HepG2 (cell line): ENCODE measurements around the gene VPS13D. TPM values are rescaled to one million over a fixed set of nuclear protein-coding genes. Genes with fewer than 3 reads are reported as not detected.

ENCODE experiments used
- HNRNPK ChIP-seq: fragments of 200-400 bp; formaldehyde crosslinking; IDR thresholded peaks from 2 replicates; pipeline ENCODE4 v1.6.1; 2018; ENCODE audit warnings: low read length, low read depth, moderate library complexity, mild to moderate bottlenecking; ENCODE audit not compliant: poor library complexity, severe bottlenecking
- JUN ChIP-seq: sonication (generic); formaldehyde crosslinking; IDR thresholded peaks from 2 replicates; pipeline ENCODE4 v1.4.0; 2020; ENCODE audit warnings: mild to moderate bottlenecking, missing genetic modification reagents
- MAFG ChIP-seq: sonication (generic); formaldehyde crosslinking; IDR thresholded peaks from 2 replicates; pipeline ENCODE4 v1.5.1; 2020; ENCODE audit warnings: mild to moderate bottlenecking, missing genetic modification reagents
- MAZ ChIP-seq, 2 experiments: sonication (generic) in 1 of 2; formaldehyde crosslinking in 1 of 2; IDR thresholded peaks; 2 replicates each; pipeline versions ENCODE4 v1.5.0 to v1.6.1; 2012 to 2020; ENCODE audit warnings: low read depth in 2 of 2, mild to moderate bottlenecking in 2 of 2, borderline replicate concordance in 1 of 2, improper control_type of control experiment in 1 of 2, low read length in 1 of 2, missing genetic modification reagents in 1 of 2, moderate library complexity in 1 of 2
- NFYC ChIP-seq: IDR thresholded peaks from 2 replicates; pipeline ENCODE4 v1.6.1; 2016; ENCODE audit warnings: missing genetic modification reagents, missing compliant biosample characterization
- NR0B2 ChIP-seq: sonication (generic); formaldehyde crosslinking; IDR thresholded peaks from 2 replicates; pipeline ENCODE4 v1.4.0; 2020; ENCODE audit warnings: mild to moderate bottlenecking, missing genetic modification reagents
- NR1H2 ChIP-seq: sonication (generic); formaldehyde crosslinking; IDR thresholded peaks from 2 replicates; pipeline ENCODE4 v1.8.1; 2022; ENCODE audit warnings: low read depth, missing genetic modification reagents, borderline replicate concordance
- PCBP2 ChIP-seq: fragments of 200-400 bp; formaldehyde crosslinking; optimal IDR thresholded peaks from 2 replicates; pipeline ENCODE3; 2018; ENCODE audit warnings: low read length, low read depth; ENCODE audit not compliant: poor library complexity, severe bottlenecking
- SRF ChIP-seq: IDR thresholded peaks from 2 replicates; pipeline ENCODE4 v1.6.1; 2011; ENCODE audit warnings: mild to moderate bottlenecking, low read depth, low read length, moderate library complexity
- STAG1 ChIP-seq: sonication (generic); formaldehyde crosslinking; IDR thresholded peaks from 2 replicates; pipeline ENCODE4 v1.4.0; 2020; ENCODE audit warnings: missing genetic modification reagents
- TSC22D2 ChIP-seq: sonication (generic); formaldehyde crosslinking; IDR thresholded peaks from 2 replicates; pipeline ENCODE4 v1.5.1; 2020; ENCODE audit warnings: missing genetic modification reagents, mild to moderate bottlenecking, borderline replicate concordance
- ZNF282 ChIP-seq: fragments of 450-650 bp; IDR thresholded peaks from 2 replicates; pipeline ENCODE4 v1.6.1; 2018; ENCODE audit not compliant: partially characterized antibody
- ZNF484 ChIP-seq: sonication (generic); formaldehyde crosslinking; IDR thresholded peaks from 2 replicates; pipeline ENCODE4 v1.5.1; 2020; ENCODE audit warnings: mild to moderate bottlenecking, low read depth, missing genetic modification reagents, borderline replicate concordance
- ZNF562 ChIP-seq: sonication (generic); formaldehyde crosslinking; IDR thresholded peaks from 2 replicates; pipeline ENCODE4 v1.8.0; 2022; ENCODE audit warnings: missing genetic modification reagents, borderline replicate concordance
- ZNF652 ChIP-seq: IDR thresholded peaks from 2 replicates; pipeline ENCODE4 v1.6.1; 2016; ENCODE audit warnings: low read depth, borderline replicate concordance
- ZNF710 ChIP-seq: sonication (generic); formaldehyde crosslinking; IDR thresholded peaks from 2 replicates; pipeline ENCODE4 v1.5.0; 2020; ENCODE audit warnings: mild to moderate bottlenecking, missing genetic modification reagents, borderline replicate concordance
- polyA plus RNA-seq, 8 experiments: library from polyadenylated mRNA; depleted of rRNA in 3 of 8; stranded (reverse) in 7 of 8; unstranded in 1 of 8; fragments of >200 nt; fragmentation: Illumina TruSeq in 4 of 8; extraction: Trizol in 4 of 8; gene quantifications; 2 replicates each; pipeline versions ENCODE4 v1.2.1 to v1.2.3, GENCODE V29; 2011 to 2016; ENCODE audit warnings: low read depth in 4 of 8, missing spikeins in 1 of 8, mixed read lengths in 1 of 8; ENCODE audit not compliant: insufficient read depth in 1 of 8
- total RNA-seq, 5 experiments: library from RNA; depleted of rRNA; stranded (reverse); fragments of >200 nt; fragmentation: Illumina TruSeq; extraction: Trizol; gene quantifications; 2 replicates each; pipeline ENCODE4 v1.2.3, GENCODE V29; 2016; ENCODE audit warnings: low read depth in 1 of 5
- TF ChIP-seq, protein P1 (sequence below): sonication (generic); formaldehyde crosslinking; IDR thresholded peaks from 2 replicates; pipeline ENCODE4 v1.4.0; 2020; ENCODE audit warnings: missing genetic modification reagents, borderline replicate concordance
- TF ChIP-seq, protein P2 (sequence below): sonication (generic); formaldehyde crosslinking; IDR thresholded peaks from 2 replicates; pipeline ENCODE4 v1.4.0; 2020; ENCODE audit warnings: missing genetic modification reagents

The VPS13D gene
- total and polyA plus RNA-seq, 2 of the 13 experiments (the other 11 are each of a cell fraction or from before 2014, with no cell fraction given): 8.6 to 13.9 TPM

DNA sequence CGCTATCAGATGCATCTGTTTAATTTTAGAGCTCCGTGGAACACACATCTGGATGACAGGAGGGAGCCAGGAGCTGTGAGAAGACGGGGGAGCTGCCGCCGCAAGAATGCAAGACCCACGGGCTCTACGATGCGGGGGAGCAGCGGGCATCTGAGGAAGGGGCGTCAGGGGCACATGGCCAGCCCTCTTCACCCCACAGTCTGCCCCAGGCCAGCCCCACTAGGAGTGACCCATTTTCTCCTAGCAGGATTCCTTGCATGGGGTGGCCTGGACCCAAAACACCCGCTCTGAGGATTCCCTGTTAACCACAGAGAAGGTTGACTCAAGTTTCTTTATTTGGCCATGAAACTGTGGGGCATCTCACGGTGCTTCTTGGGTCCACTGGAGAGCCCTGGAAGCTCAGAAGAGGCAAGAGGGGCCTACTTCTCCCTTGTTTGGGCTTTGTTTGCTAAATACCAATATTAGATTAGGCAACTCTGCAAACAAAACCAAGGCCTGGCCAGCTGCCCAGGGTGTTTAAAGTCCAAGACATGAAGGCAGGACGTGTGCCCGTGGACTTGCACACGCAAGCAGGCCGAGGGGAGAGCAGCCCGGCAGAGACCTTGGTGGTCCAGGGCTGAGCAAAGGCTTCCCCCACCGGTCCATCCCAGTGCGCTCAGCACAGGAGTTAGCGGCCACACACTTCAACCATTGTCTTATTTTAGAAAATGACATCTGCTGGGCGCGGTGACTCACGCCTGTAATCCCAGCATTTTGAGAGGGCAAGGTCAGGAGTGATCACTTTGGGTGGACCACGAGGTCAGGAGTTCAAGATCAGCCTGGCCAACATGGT is 298.4 kb downstream of the VPS13D start (continued):
- peak; percentile 86; the same call in 1 of the 2 replicates for TF ChIP-seq ZNF710
- TF ChIP-seq, protein P1, sequence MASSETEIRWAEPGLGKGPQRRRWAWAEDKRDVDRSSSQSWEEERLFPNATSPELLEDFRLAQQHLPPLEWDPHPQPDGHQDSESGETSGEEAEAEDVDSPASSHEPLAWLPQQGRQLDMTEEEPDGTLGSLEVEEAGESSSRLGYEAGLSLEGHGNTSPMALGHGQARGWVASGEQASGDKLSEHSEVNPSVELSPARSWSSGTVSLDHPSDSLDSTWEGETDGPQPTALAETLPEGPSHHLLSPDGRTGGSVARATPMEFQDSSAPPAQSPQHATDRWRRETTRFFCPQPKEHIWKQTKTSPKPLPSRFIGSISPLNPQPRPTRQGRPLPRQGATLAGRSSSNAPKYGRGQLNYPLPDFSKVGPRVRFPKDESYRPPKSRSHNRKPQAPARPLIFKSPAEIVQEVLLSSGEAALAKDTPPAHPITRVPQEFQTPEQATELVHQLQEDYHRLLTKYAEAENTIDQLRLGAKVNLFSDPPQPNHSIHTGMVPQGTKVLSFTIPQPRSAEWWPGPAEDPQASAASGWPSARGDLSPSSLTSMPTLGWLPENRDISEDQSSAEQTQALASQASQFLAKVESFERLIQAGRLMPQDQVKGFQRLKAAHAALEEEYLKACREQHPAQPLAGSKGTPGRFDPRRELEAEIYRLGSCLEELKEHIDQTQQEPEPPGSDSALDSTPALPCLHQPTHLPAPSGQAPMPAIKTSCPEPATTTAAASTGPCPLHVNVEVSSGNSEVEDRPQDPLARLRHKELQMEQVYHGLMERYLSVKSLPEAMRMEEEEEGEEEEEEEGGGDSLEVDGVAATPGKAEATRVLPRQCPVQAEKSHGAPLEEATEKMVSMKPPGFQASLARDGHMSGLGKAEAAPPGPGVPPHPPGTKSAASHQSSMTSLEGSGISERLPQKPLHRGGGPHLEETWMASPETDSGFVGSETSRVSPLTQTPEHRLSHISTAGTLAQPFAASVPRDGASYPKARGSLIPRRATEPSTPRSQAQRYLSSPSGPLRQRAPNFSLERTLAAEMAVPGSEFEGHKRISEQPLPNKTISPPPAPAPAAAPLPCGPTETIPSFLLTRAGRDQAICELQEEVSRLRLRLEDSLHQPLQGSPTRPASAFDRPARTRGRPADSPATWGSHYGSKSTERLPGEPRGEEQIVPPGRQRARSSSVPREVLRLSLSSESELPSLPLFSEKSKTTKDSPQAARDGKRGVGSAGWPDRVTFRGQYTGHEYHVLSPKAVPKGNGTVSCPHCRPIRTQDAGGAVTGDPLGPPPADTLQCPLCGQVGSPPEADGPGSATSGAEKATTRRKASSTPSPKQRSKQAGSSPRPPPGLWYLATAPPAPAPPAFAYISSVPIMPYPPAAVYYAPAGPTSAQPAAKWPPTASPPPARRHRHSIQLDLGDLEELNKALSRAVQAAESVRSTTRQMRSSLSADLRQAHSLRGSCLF (CRISPR knock-in tag): no peak; the same call in 1 of the 2 replicates
- TF ChIP-seq PCBP2: no peak
- TF ChIP-seq ZNF562 (CRISPR knock-in tag): no peak
- peak; percentile 85 for TF ChIP-seq SRF
- TF ChIP-seq ZNF652 (CRISPR knock-in tag): 0 out of 2 replicates have a peak, but pooled peaks have one; percentile 35
- TF ChIP-seq JUN: peak; percentile 91; the same call in 1 of the 2 replicates
- no peak for TF ChIP-seq ZNF484
- TF ChIP-seq NFYC: no peak
- no peak for TF ChIP-seq NR0B2 (CRISPR knock-in tag)
- peak; percentile 51 for TF ChIP-seq STAG1 (CRISPR knock-in tag)
- peak; percentile 18; the same call in 1 of the 2 replicates for TF ChIP-seq MAZ (IDR thresholded peaks at IDR 0.05; ENCODE audit: borderline replicate concordance, low read depth, low read length)
- TF ChIP-seq MAZ (CRISPR knock-in tag; IDR thresholded peaks at IDR 0.05; ENCODE audit: low read depth): peak; percentile 67; the same call in 1 of the 2 replicates
- no peak for TF ChIP-seq ZNF282
- TF ChIP-seq HNRNPK: no peak
- TF ChIP-seq TSC22D2 (CRISPR knock-in tag): no peak
- no peak for TF ChIP-seq MAFG (CRISPR knock-in tag)
- TF ChIP-seq NR1H2: no peak
- TF ChIP-seq, protein P2, sequence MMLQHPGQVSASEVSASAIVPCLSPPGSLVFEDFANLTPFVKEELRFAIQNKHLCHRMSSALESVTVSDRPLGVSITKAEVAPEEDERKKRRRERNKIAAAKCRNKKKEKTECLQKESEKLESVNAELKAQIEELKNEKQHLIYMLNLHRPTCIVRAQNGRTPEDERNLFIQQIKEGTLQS (CRISPR knock-in tag): peak; percentile 92
